SK-N-SH (cell line): ENCODE measurements around the gene WFDC12. TPM values are rescaled to one million over a fixed set of nuclear protein-coding genes. Genes with fewer than 3 reads are reported as not detected.
"Not testable (repeated sequence)": the region's sequence is repeated elsewhere in the genome, so short reads cannot be mapped to it uniquely, and the experiment has no call there.

Experiments used
- CTCF ChIA-PET: fragments of 300-600, 350-600 bp; formaldehyde crosslinking; extraction: SDS; loops from one replicate; lab custom pipeline; 2021; lab: Yijun Ruan, JAX
- POLR2A ChIA-PET: fragments of 350-600 bp; sonication (Branson Sonifier 250); formaldehyde crosslinking; extraction: SDS; loops from one replicate; lab custom pipeline; 2020; ENCODE audit warnings: antibody characterized with exemption, inconsistent platforms; lab: Yijun Ruan, JAX
- DNase-seq: peaks from one replicate; pipeline ENCODE4 v3.0.0; 2012
- H2AFZ ChIP-seq: fragments of 200-600 bp; sonication (generic); 2 replicates; pipeline ENCODE4 v1.8.1; 2016; ENCODE audit warnings: antibody characterized with exemption, mild to moderate bottlenecking, low read depth
- H3F3A ChIP-seq: fragments of 200-600 bp; sonication (generic); replicated peaks from 2 replicates; pipeline ENCODE3; 2016; ENCODE audit warnings: antibody characterized with exemption, mild to moderate bottlenecking; ENCODE audit not compliant: insufficient read depth
- H3K27ac ChIP-seq, 2 experiments: fragments of 200-500 bp in 1 of 2; fragments of 200-600 bp in 1 of 2; sonication (Bioruptor generic) in 1 of 2; sonication (generic), shearing (Covaris generic) in 1 of 2; 2 replicates each; pipeline versions ENCODE4 v1.5.1 to v1.6.1; 2014 to 2016; ENCODE audit warnings: low read depth in 2 of 2, inconsistent platforms in 1 of 2, low read length in 1 of 2, mild to moderate bottlenecking in 1 of 2, mixed read lengths in 1 of 2
- H3K27me3 ChIP-seq: fragments of 200-600 bp; sonication (generic), shearing (Covaris generic); 2 replicates; pipeline ENCODE4 v1.6.1; 2016; ENCODE audit warnings: mixed run types; ENCODE audit not compliant: insufficient read depth
- H3K36me3 ChIP-seq, 2 experiments: fragments of 200-500 bp in 1 of 2; fragments of 200-600 bp in 1 of 2; sonication (Bioruptor generic) in 1 of 2; sonication (generic) in 1 of 2; replicated peaks in 1 of 2; 2 replicates each; pipeline versions ENCODE3 to v1.5.1; 2014 to 2016; ENCODE audit warnings: low read length in 1 of 2, mild to moderate bottlenecking in 1 of 2; ENCODE audit not compliant: insufficient read depth in 2 of 2, control insufficient read depth in 1 of 2
- H3K4me1 ChIP-seq, 2 experiments: fragments of 200-500 bp in 1 of 2; fragments of 200-600 bp in 1 of 2; sonication (Bioruptor generic) in 1 of 2; sonication (generic), shearing (Covaris generic) in 1 of 2; 2 replicates each; pipeline versions ENCODE4 v1.5.1 to v1.6.1; 2014 to 2016; ENCODE audit warnings: low read depth in 1 of 2, low read length in 1 of 2, mixed run types in 1 of 2; ENCODE audit not compliant: insufficient read depth in 2 of 2, control insufficient read depth in 1 of 2
- H3K4me2 ChIP-seq: fragments of 200-600 bp; sonication (generic), shearing (Covaris generic); 2 replicates; pipeline ENCODE4 v1.6.1; 2017; ENCODE audit warnings: mixed run types
- H3K4me3 ChIP-seq, 2 experiments: fragments of 200-500 bp in 1 of 2; fragments of 200-600 bp in 1 of 2; sonication (Bioruptor generic) in 1 of 2; sonication (generic), shearing (Covaris generic) in 1 of 2; 2 replicates each; pipeline versions ENCODE4 v1.5.1 to v1.8.1; 2014 to 2016; ENCODE audit warnings: low read depth in 2 of 2, inconsistent platforms in 1 of 2, low read length in 1 of 2, mild to moderate bottlenecking in 1 of 2, mixed read lengths in 1 of 2, moderate library complexity in 1 of 2
- H3K79me2 ChIP-seq: fragments of 200-600 bp; sonication (generic); 2 replicates; pipeline ENCODE4 v1.8.1; 2017; ENCODE audit warnings: mild to moderate bottlenecking; ENCODE audit not compliant: insufficient read depth
- H3K9ac ChIP-seq: fragments of 200-600 bp; sonication (generic); 2 replicates; pipeline ENCODE4 v1.6.1; 2017; ENCODE audit warnings: mixed run types
- H3K9me2 ChIP-seq: fragments of 200-600 bp; sonication (generic); 2 replicates; pipeline ENCODE4 v1.6.1; 2017; ENCODE audit warnings: mixed run types
- H3K9me3 ChIP-seq: fragments of 200-600 bp; sonication (generic); 2 replicates; pipeline ENCODE4 v1.6.1; 2017; ENCODE audit warnings: mixed run types, mild to moderate bottlenecking, moderate library complexity
- H4K20me1 ChIP-seq: fragments of 200-600 bp; sonication (generic); 2 replicates; pipeline ENCODE4 v1.6.1; 2017; ENCODE audit warnings: mild to moderate bottlenecking, mixed run types; ENCODE audit not compliant: insufficient read depth
- ELF1 ChIP-seq: IDR thresholded peaks from 2 replicates; pipeline ENCODE4 v1.4.0; 2012
- EZH2phosphoT487 ChIP-seq: fragments of 200-600 bp; sonication (generic); IDR thresholded peaks from 2 replicates; pipeline ENCODE4 v1.6.1; 2017; ENCODE audit warnings: low read depth, mixed run types, mild to moderate bottlenecking, antibody characterized with exemption, moderate library complexity, borderline replicate concordance
- FOSL2 ChIP-seq: IDR thresholded peaks from 2 replicates; pipeline ENCODE4 v1.4.0; 2012; ENCODE audit warnings: low read depth, mild to moderate bottlenecking, moderate library complexity, borderline replicate concordance
- GABPA ChIP-seq: IDR thresholded peaks from 2 replicates; pipeline ENCODE4 v1.4.0; 2012; ENCODE audit warnings: low read depth, mild to moderate bottlenecking
- GATA2 ChIP-seq: sonication (generic); formaldehyde crosslinking; IDR thresholded peaks from 2 replicates; pipeline ENCODE4 v1.5.0; 2020; ENCODE audit warnings: mild to moderate bottlenecking, missing genetic modification reagents
- JUND ChIP-seq: IDR thresholded peaks from 2 replicates; pipeline ENCODE4 v1.4.0; 2012
- MAX ChIP-seq: IDR thresholded peaks from 2 replicates; pipeline ENCODE4 v1.4.0; 2012; ENCODE audit warnings: low read depth
- MEF2A ChIP-seq: IDR thresholded peaks from 2 replicates; pipeline ENCODE4 v1.4.0; 2012; ENCODE audit warnings: low read depth, borderline replicate concordance
- MXI1 ChIP-seq: IDR thresholded peaks from 2 replicates; pipeline ENCODE4 v1.6.1; 2012; ENCODE audit warnings: mild to moderate bottlenecking, low read depth, low read length, improper control_type of control experiment
- NFIC ChIP-seq: IDR thresholded peaks from 2 replicates; pipeline ENCODE4 v1.4.0; 2012; ENCODE audit warnings: borderline replicate concordance
- NRF1 ChIP-seq: IDR thresholded peaks from 2 replicates; pipeline ENCODE4 v1.6.1; 2012; ENCODE audit warnings: low read depth, mild to moderate bottlenecking, low read length
- POLR2AphosphoS5 ChIP-seq: IDR thresholded peaks from 2 replicates; pipeline ENCODE4 v1.6.1; 2012; ENCODE audit warnings: low read depth, low read length
- RAD21 ChIP-seq: IDR thresholded peaks from 2 replicates; pipeline ENCODE4 v1.6.1; 2012; ENCODE audit warnings: mild to moderate bottlenecking, low read length
- REST ChIP-seq: IDR thresholded peaks from 2 replicates; pipeline ENCODE4 v1.6.1; 2012; ENCODE audit warnings: mild to moderate bottlenecking, low read depth, low read length, moderate library complexity
- RXRA ChIP-seq: IDR thresholded peaks from 2 replicates; pipeline ENCODE4 v1.4.0; 2012; ENCODE audit warnings: low read depth, mild to moderate bottlenecking, borderline replicate concordance
- SMC3 ChIP-seq: IDR thresholded peaks from 2 replicates; pipeline ENCODE4 v1.6.1; 2012; ENCODE audit warnings: low read depth, low read length, improper control_type of control experiment
- TAF1 ChIP-seq: IDR thresholded peaks from 2 replicates; pipeline ENCODE4 v1.6.1; 2012; ENCODE audit warnings: low read depth, mild to moderate bottlenecking, low read length, moderate library complexity, borderline replicate concordance
- TCF12 ChIP-seq: IDR thresholded peaks from 2 replicates; pipeline ENCODE4 v1.4.0; 2012
- YY1 ChIP-seq: IDR thresholded peaks from 2 replicates; pipeline ENCODE4 v1.4.0; 2012; ENCODE audit warnings: low read depth, mild to moderate bottlenecking
- WGBS: methylation state at CpG from one replicate; pipeline ENCODE4 v1.1.6; 2017; ENCODE audit warnings: low lambda C conversion rate; 5-methylcytosine and 5-hydroxymethylcytosine counted together
- polyA plus RNA-seq, 3 experiments: library from polyadenylated mRNA; depleted of rRNA; stranded (reverse); fragments of >200 nt; gene quantifications; 2 replicates each; pipeline ENCODE4 v1.2.3, GENCODE V29; 2012
- TF ChIP-seq, protein P1 (sequence below): IDR thresholded peaks from 2 replicates; pipeline ENCODE4 v1.4.0; 2012; ENCODE audit warnings: low read depth, borderline replicate concordance

WFDC12 gene
- polyA plus RNA-seq, 1 of the 3 experiments (the other 2 are of a cell fraction) = not detected

DNA sequence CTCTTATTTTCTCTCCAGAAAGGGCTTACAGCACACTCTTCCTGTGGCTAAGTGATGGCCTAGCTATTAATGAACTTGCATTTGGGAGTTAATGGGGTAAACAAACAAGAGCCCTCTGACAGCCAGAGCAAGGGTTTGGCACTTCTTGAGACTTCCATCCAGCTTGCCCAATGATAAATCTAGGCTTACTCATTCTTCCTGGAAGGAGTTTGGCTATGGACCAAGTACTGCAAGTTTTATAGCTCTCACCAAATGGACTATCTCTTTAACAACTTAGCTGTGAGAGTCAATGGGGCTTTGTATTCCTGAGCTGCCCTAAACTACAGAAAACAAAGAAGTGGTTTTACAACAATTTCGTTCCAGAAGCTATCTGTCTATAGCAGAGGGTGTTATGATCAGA, 33.7 kb upstream of the WFDC12 start:
- Histone ChIP-seq H3K4me1 (no peaks in the 10 kb centered on the region; a peak in 1 of 4 replicates), H2AFZ (no peak overlapping the region), H3K27me3 (no peaks in the 10 kb centered on the region), H3K9me3 (no peaks in the 10 kb centered on the region), H3K9ac (no peak overlapping the region), H3K4me3 (no peak overlapping the region), H3K36me3 (no peaks in the 10 kb centered on the region), H3K27ac (no peak overlapping the region), H3F3A (no peaks in the 10 kb centered on the region), H3K9me2 (no peaks in the 10 kb centered on the region), H3K79me2 (no peaks in the 10 kb centered on the region), H4K20me1 (no peaks in the 10 kb centered on the region), H3K4me2 (no peak overlapping the region)
- TF ChIP-seq MAX (no peak), MEF2A (no peak), FOSL2 (0 out of 2 replicates have a peak, but pooled peaks have one; percentile 10), EZH2phosphoT487 (no peak), NFIC (peak; percentile 44; the same call in 1 of the 2 replicates), SMC3 (no peak)
- TF ChIP-seq, protein P1, sequence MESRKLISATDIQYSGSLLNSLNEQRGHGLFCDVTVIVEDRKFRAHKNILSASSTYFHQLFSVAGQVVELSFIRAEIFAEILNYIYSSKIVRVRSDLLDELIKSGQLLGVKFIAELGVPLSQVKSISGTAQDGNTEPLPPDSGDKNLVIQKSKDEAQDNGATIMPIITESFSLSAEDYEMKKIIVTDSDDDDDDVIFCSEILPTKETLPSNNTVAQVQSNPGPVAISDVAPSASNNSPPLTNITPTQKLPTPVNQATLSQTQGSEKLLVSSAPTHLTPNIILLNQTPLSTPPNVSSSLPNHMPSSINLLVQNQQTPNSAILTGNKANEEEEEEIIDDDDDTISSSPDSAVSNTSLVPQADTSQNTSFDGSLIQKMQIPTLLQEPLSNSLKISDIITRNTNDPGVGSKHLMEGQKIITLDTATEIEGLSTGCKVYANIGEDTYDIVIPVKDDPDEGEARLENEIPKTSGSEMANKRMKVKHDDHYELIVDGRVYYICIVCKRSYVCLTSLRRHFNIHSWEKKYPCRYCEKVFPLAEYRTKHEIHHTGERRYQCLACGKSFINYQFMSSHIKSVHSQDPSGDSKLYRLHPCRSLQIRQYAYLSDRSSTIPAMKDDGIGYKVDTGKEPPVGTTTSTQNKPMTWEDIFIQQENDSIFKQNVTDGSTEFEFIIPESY = no peak
- WGBS = 0% methylated on average over 1 of the region's 1 CpG
- ChIA-PET POLR2A (no interaction called here), CTCF (interaction anchor here (1.0 to 1.3 kb wide), 2 partner anchors 62 to 613 kb away, joined by 3 read pairs; no protein-coding TSS in a partner anchor)
- no peak for DNase-seq

DNA sequence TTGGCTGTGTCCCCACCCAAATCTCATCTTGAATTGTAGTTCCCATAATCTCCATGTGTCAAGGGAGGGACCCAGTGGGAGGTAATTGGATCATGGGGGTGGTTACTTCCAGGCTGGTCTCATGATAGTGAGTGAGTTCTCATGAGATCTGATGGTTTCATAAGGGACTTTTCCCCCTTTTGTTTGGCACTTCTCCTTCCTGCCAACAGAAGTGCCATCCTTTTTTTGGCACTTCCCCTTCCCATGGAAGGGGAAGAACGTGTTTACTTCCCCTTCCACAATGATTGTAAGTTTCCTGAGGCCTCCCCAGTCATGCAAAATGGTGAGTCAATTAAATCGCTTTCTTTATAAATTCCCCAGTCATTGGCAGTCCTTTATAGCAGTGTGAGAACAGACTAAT, 32.4 kb upstream of the WFDC12 start:
- POLR2A ChIA-PET = no interaction called here
- DNase-seq = no peak
- H3K27me3 ChIP-seq = no peaks in the 10 kb centered on the region
- no peak overlapping the region for H2AFZ ChIP-seq
- no peaks in the 10 kb centered on the region for H3F3A ChIP-seq
- H3K4me1 ChIP-seq = no peaks in the 10 kb centered on the region; a peak in 1 of 4 replicates
- H3K27ac ChIP-seq = no peak overlapping the region
- 4% methylated on average over 2 of the region's 2 CpGs for WGBS
- no peaks in the 10 kb centered on the region for H3K9me2 ChIP-seq
- TF ChIP-seq YY1 (no peak), REST (no peak), NRF1 (no peak), RAD21 (no peak), RXRA (no peak), MEF2A (no peak), EZH2phosphoT487 (no peak), JUND (no peak), ELF1 (no peak), GATA2 (no peak), MXI1 (no peak), POLR2AphosphoS5 (no peak), TCF12 (no peak), GABPA (no peak), TAF1 (no peak)
- TF ChIP-seq, all 33 proteins: peak for 0
- Histone ChIP-seq H3K36me3 (no peaks in the 10 kb centered on the region), H3K9ac (no peak overlapping the region), H3K9me3 (no peaks in the 10 kb centered on the region), H3K4me3 (no peak overlapping the region), H4K20me1 (no peaks in the 10 kb centered on the region), H3K4me2 (no peak overlapping the region), H3K79me2 (no peaks in the 10 kb centered on the region)
- CTCF ChIA-PET = interaction anchor here (1.0 to 1.3 kb wide), 2 partner anchors 61 to 614 kb away, joined by 3 read pairs; no protein-coding TSS in a partner anchor

- WGBS = 11% methylated on average over 1 of the region's 1 CpG
- H3K4me3 ChIP-seq, CTCF ChIA-PET: not testable (repeated sequence)
These were observed 30.5 kb upstream of the WFDC12 start for GRCh38 chr20:45154794-45155193.

More at GRCh38 chr20:45154794-45155193, 30.5 kb upstream of the WFDC12 start:
- H3K9me3 ChIP-seq, H3K4me1 ChIP-seq, H3K27ac ChIP-seq, H3K79me2 ChIP-seq, H3K9ac ChIP-seq, H4K20me1 ChIP-seq, H3K27me3 ChIP-seq, H3K4me2 ChIP-seq, DNase-seq, H3F3A ChIP-seq, H3K9me2 ChIP-seq, H2AFZ ChIP-seq, POLR2A ChIA-PET, H3K36me3 ChIP-seq: not testable (repeated sequence)
